HepG2 (cell line): Measurements from ENCODE around the gene ALCAM. TPM values are rescaled to one million over a fixed set of nuclear protein-coding genes. Genes with fewer than 3 reads are reported as not detected.

Source experiments
- ATAD3A ChIP-seq: sonication (generic); formaldehyde crosslinking; IDR thresholded peaks from 2 replicates; pipeline ENCODE4 v1.4.0; 2020; ENCODE audit warnings: missing genetic modification reagents
- CREM ChIP-seq, 2 experiments: sonication (generic) in 1 of 2; formaldehyde crosslinking in 1 of 2; IDR thresholded peaks; 2 replicates each; pipeline versions ENCODE4 v1.4.0 to v1.6.1; 2016 to 2020; ENCODE audit warnings: antibody characterized with exemption in 1 of 2, mild to moderate bottlenecking in 1 of 2, missing genetic modification reagents in 1 of 2
- DMTF1 ChIP-seq: sonication (generic); formaldehyde crosslinking; IDR thresholded peaks from 2 replicates; pipeline ENCODE4 v1.4.0; 2020; ENCODE audit warnings: mild to moderate bottlenecking, missing genetic modification reagents
- FOXK1 ChIP-seq: sonication (generic); formaldehyde crosslinking; IDR thresholded peaks from 2 replicates; pipeline ENCODE4 v1.4.0; 2020; ENCODE audit warnings: low read depth, missing genetic modification reagents, borderline replicate concordance
- GLI4 ChIP-seq: sonication (generic); formaldehyde crosslinking; IDR thresholded peaks from 2 replicates; pipeline ENCODE4 v1.5.1; 2020; ENCODE audit warnings: missing genetic modification reagents, mild to moderate bottlenecking, moderate library complexity, borderline replicate concordance
- HOXA5 ChIP-seq: sonication (generic); formaldehyde crosslinking; IDR thresholded peaks from 2 replicates; pipeline ENCODE4 v1.4.0; 2020; ENCODE audit warnings: missing genetic modification reagents
- HOXA9 ChIP-seq: sonication (generic); formaldehyde crosslinking; IDR thresholded peaks from 2 replicates; pipeline ENCODE4 v1.8.1; 2022; ENCODE audit warnings: missing genetic modification reagents, mild to moderate bottlenecking, moderate library complexity, borderline replicate concordance
- KLF16 ChIP-seq, 2 experiments: sonication (generic) in 1 of 2; formaldehyde crosslinking in 1 of 2; IDR thresholded peaks; 2 replicates each; pipeline versions ENCODE4 v1.6.1 to v1.8.0; 2016 to 2023; ENCODE audit warnings: missing genetic modification reagents in 2 of 2, missing compliant biosample characterization in 1 of 2
- LCORL ChIP-seq, 2 experiments: fragments of 450-650 bp in 1 of 2; sonication (generic) in 1 of 2; formaldehyde crosslinking in 1 of 2; IDR thresholded peaks; 2 replicates each; pipeline versions ENCODE4 v1.5.0 to v1.6.1; 2017 to 2020; ENCODE audit warnings: antibody characterized with exemption in 1 of 2, missing genetic modification reagents in 1 of 2
- MAF1 ChIP-seq: sonication (generic); formaldehyde crosslinking; IDR thresholded peaks from 2 replicates; pipeline ENCODE4 v1.5.0; 2020; ENCODE audit warnings: missing genetic modification reagents, borderline replicate concordance
- MTA1 ChIP-seq: sonication (generic); formaldehyde crosslinking; IDR thresholded peaks from 2 replicates; pipeline ENCODE4 v1.4.0; 2020; ENCODE audit warnings: missing genetic modification reagents, mild to moderate bottlenecking, borderline replicate concordance
- PHF20 ChIP-seq: sonication (generic); formaldehyde crosslinking; IDR thresholded peaks from 2 replicates; pipeline ENCODE4 v1.5.0; 2020; ENCODE audit warnings: mild to moderate bottlenecking, missing genetic modification reagents
- PLRG1 ChIP-seq: fragments of 450-650 bp; conservative IDR thresholded peaks from 2 replicates; pipeline ENCODE4 v1.6.1; 2016
- PPARG ChIP-seq: conservative IDR thresholded peaks from 2 replicates; pipeline ENCODE4 v1.6.1; 2016; ENCODE audit warnings: missing biosample characterization, missing genetic modification reagents
- SP140L ChIP-seq: sonication (generic); formaldehyde crosslinking; IDR thresholded peaks from 2 replicates; pipeline ENCODE4 v1.4.0; 2020; ENCODE audit warnings: missing genetic modification reagents, borderline replicate concordance
- ZBTB3 ChIP-seq: sonication (generic); formaldehyde crosslinking; IDR thresholded peaks from 2 replicates; pipeline ENCODE4 v1.4.0; 2020; ENCODE audit warnings: low read depth, mild to moderate bottlenecking, moderate library complexity, missing genetic modification reagents, borderline replicate concordance
- ZBTB44 ChIP-seq: sonication (generic); formaldehyde crosslinking; IDR thresholded peaks from 2 replicates; pipeline ENCODE4 v1.4.0; 2020; ENCODE audit warnings: missing genetic modification reagents
- ZNF160 ChIP-seq: sonication (generic); formaldehyde crosslinking; IDR thresholded peaks from 2 replicates; pipeline ENCODE4 v1.8.0; 2022; ENCODE audit warnings: mild to moderate bottlenecking, inconsistent platforms, missing genetic modification reagents
- ZNF335 ChIP-seq: sonication (generic); formaldehyde crosslinking; IDR thresholded peaks from 2 replicates; pipeline ENCODE4 v1.4.0; 2020; ENCODE audit warnings: missing genetic modification reagents
- ZNF549 ChIP-seq: sonication (generic); formaldehyde crosslinking; IDR thresholded peaks from 2 replicates; pipeline ENCODE4 v1.5.0; 2020; ENCODE audit warnings: missing genetic modification reagents
- ZNF558 ChIP-seq: sonication (generic); formaldehyde crosslinking; IDR thresholded peaks from 2 replicates; pipeline ENCODE4 v1.9.0; 2022; ENCODE audit warnings: mild to moderate bottlenecking, missing genetic modification reagents, borderline replicate concordance
- ZNF761 ChIP-seq: sonication (generic); formaldehyde crosslinking; conservative IDR thresholded peaks from 2 replicates; pipeline ENCODE4 v1.4.0; 2020; ENCODE audit warnings: mild to moderate bottlenecking, missing genetic modification reagents
- ZSCAN25 ChIP-seq: sonication (generic); formaldehyde crosslinking; IDR thresholded peaks from 2 replicates; pipeline ENCODE4 v1.8.0; 2022; ENCODE audit warnings: mild to moderate bottlenecking, missing genetic modification reagents
- polyA plus RNA-seq, 8 experiments: library from polyadenylated mRNA; depleted of rRNA in 3 of 8; stranded (reverse) in 7 of 8; unstranded in 1 of 8; fragments of >200 nt; fragmentation: Illumina TruSeq in 4 of 8; extraction: Trizol in 4 of 8; gene quantifications; 2 replicates each; pipeline versions ENCODE4 v1.2.1 to v1.2.3, GENCODE V29; 2011 to 2016; ENCODE audit warnings: low read depth in 4 of 8, missing spikeins in 1 of 8, mixed read lengths in 1 of 8; ENCODE audit not compliant: insufficient read depth in 1 of 8
- total RNA-seq, 5 experiments: library from RNA; depleted of rRNA; stranded (reverse); fragments of >200 nt; fragmentation: Illumina TruSeq; extraction: Trizol; gene quantifications; 2 replicates each; pipeline ENCODE4 v1.2.3, GENCODE V29; 2016; ENCODE audit warnings: low read depth in 1 of 5
- TF ChIP-seq, protein P1 (sequence below): sonication (generic); formaldehyde crosslinking; IDR thresholded peaks from 2 replicates; pipeline ENCODE4 v1.5.0; 2020; ENCODE audit warnings: missing genetic modification reagents

The ALCAM gene
- total and polyA plus RNA-seq, 2 of the 13 experiments (the other 11 are each of a cell fraction or from before 2014, with no cell fraction given) = 26.0 to 33.1 TPM

GRCh38 chr3:105366326-105367062 lies at the start of gene ALCAM (continued):
- TF ChIP-seq ZBTB44 (CRISPR knock-in tag) (0 out of 2 replicates have a peak, but pooled peaks have one; percentile 25), CREM (IDR thresholded peaks at IDR 0.05) (no peak), CREM (CRISPR knock-in tag; IDR thresholded peaks at IDR 0.05) (no peak), PHF20 (0 out of 2 replicates have a peak, but pooled peaks have one; percentile 48), ATAD3A (CRISPR knock-in tag) (no peak), ZNF335 (peak; percentile 63; the same call in 1 of the 2 replicates), HOXA5 (CRISPR knock-in tag) (peak; percentile 85; the same call in 1 of the 2 replicates), PLRG1 (no peak), KLF16 (CRISPR knock-in tag; IDR thresholded peaks at IDR 0.05) (peak in 1 of 2 experiments; percentile 58; a peak in 1 of 4 replicates), FOXK1 (CRISPR knock-in tag) (no peak), GLI4 (CRISPR knock-in tag) (peak; percentile 77; the same call in 1 of the 2 replicates), ZNF549 (CRISPR knock-in tag) (no peak), ZBTB3 (0 out of 2 replicates have a peak, but pooled peaks have one; percentile 54), ZNF761 (CRISPR knock-in tag) (peak; percentile 42), HOXA9 (CRISPR knock-in tag) (no peak; the same call in 1 of the 2 replicates), DMTF1 (CRISPR knock-in tag) (peak; percentile 96; the same call in 1 of the 2 replicates), ZNF160 (CRISPR knock-in tag) (0 out of 2 replicates have a peak, but pooled peaks have one; percentile 42), ZSCAN25 (peak; percentile 96), ZNF558 (CRISPR knock-in tag) (peak; percentile 79; the same call in 1 of the 2 replicates), SP140L (CRISPR knock-in tag) (peak; percentile 49; the same call in 1 of the 2 replicates), LCORL (IDR thresholded peaks at IDR 0.05) (no peak), LCORL (CRISPR knock-in tag; IDR thresholded peaks at IDR 0.05) (peak; percentile 94), MTA1 (CRISPR knock-in tag) (peak; percentile 53; the same call in 1 of the 2 replicates), MAF1 (CRISPR knock-in tag) (peak; percentile 47; the same call in 1 of the 2 replicates), PPARG (CRISPR knock-in tag) (0 out of 2 replicates have a peak, but pooled peaks have one; percentile 42)
- TF ChIP-seq, protein P1, sequence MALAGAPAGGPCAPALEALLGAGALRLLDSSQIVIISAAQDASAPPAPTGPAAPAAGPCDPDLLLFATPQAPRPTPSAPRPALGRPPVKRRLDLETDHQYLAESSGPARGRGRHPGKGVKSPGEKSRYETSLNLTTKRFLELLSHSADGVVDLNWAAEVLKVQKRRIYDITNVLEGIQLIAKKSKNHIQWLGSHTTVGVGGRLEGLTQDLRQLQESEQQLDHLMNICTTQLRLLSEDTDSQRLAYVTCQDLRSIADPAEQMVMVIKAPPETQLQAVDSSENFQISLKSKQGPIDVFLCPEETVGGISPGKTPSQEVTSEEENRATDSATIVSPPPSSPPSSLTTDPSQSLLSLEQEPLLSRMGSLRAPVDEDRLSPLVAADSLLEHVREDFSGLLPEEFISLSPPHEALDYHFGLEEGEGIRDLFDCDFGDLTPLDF (CRISPR knock-in tag) = peak; percentile 90
